ENCODE data around the gene REV1. TPM values are rescaled to one million over a fixed set of nuclear protein-coding genes. Genes with fewer than 3 reads are reported as not detected.

The REV1 gene
- total and polyA plus RNA-seq, 2 of the 4 experiments (the other 2 are of a cell fraction): 13.4 to 30.1 TPM

DNA sequence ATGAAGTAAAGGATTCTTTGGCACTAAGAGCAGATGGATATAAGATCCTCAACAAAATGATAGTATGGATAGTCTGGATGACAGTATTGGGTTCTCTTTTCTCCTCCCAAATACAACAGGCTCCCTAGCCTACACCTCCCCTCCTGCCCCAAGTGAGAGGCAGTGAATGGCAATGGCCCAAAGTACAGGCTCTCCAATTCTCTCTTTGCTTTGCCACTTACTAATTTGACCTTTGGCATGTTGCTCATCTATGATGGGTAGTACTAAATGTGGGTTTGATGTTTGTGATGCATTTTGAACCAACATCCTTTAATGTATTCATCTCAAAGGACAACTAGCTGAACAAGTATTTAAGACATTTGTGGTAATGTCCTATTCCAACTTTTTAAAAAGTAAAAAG, 86.7 kb downstream of the REV1 start:
- H3K14ac ChIP-seq (replicated peaks; ENCODE audit: low read depth, low read length): no peak overlapping the region
- H2BK20ac ChIP-seq (ENCODE audit: low read depth, low read length): no peak overlapping the region
- no peak overlapping the region for H2BK15ac ChIP-seq (ENCODE audit: low read depth, low read length)
- H4K20me1 ChIP-seq (ENCODE audit: insufficient read depth, low read length): peaks cover 4% of the 10 kb centered on the region; the same call in 1 of the 2 replicates
- peaks cover 4% of the 10 kb centered on the region for H3K9me1 ChIP-seq (ENCODE audit: insufficient read depth, low read length)
- intact Hi-C loops (cut with micrococcal nuclease): no loop called here
- H4K8ac ChIP-seq (ENCODE audit: low read depth in 2 of 2, low read length in 2 of 2): no peak overlapping the region
- H3K56ac ChIP-seq (ENCODE audit: extremely low read depth, insufficient read depth, low read length): no peak overlapping the region
- no peak overlapping the region for H3K27ac ChIP-seq (ENCODE audit: insufficient read depth, low read length)
- no TSS peak for BruUV-seq (replicated peaks)
- CTCF ChIA-PET: interaction anchor here (0.6 kb wide), 1 partner anchor 38 kb away, joined by 4 read pairs; no protein-coding TSS in a partner anchor
- H4K5ac ChIP-seq (ENCODE audit: low read depth, low read length): no peak overlapping the region
- H2BK5ac ChIP-seq (ENCODE audit: low read depth, low read length, poor library complexity, severe bottlenecking): no peak overlapping the region
- no peak overlapping the region for H2AK9ac ChIP-seq (replicated peaks; ENCODE audit: low read depth, low read length, poor library complexity)
- H3K23ac ChIP-seq (ENCODE audit: low read depth, low read length): no peak overlapping the region
- H4K91ac ChIP-seq (ENCODE audit: insufficient read depth, low read depth, low read length): no peak overlapping the region
- peaks cover 2% of the 10 kb centered on the region; the same call in 1 of the 2 replicates for H3K4me1 ChIP-seq (ENCODE audit: control insufficient read depth, insufficient read depth, low read length)
- POLR2A ChIA-PET (ENCODE audit: unreplicated experiment): no interaction called here
- DNase-seq (peak; percentile 41), ATAC-seq (ENCODE audit: low read depth) (no peak)
- H3K36me3 ChIP-seq (ENCODE audit: control insufficient read depth, insufficient read depth, low read length): peaks cover 51% of the 10 kb centered on the region
- no peak overlapping the region for H2AFZ ChIP-seq (replicated peaks; ENCODE audit: low read length, poor library complexity)
- no peak overlapping the region for H3K18ac ChIP-seq (ENCODE audit: low read depth, low read length)
- H3K4me3 ChIP-seq (ENCODE audit: insufficient read depth, low read depth, low read length): no peak overlapping the region
- H3K4me2 ChIP-seq (ENCODE audit: low read depth, low read length): no peak overlapping the region
- dilution Hi-C loops (cut with HindIII; ENCODE audit: low sequenced_read_pairs, unreplicated experiment): no loop called here
- in situ Hi-C loops (cut with MboI; ENCODE audit: low sequenced_read_pairs): no loop called here
- TF ChIP-seq, protein P1, sequence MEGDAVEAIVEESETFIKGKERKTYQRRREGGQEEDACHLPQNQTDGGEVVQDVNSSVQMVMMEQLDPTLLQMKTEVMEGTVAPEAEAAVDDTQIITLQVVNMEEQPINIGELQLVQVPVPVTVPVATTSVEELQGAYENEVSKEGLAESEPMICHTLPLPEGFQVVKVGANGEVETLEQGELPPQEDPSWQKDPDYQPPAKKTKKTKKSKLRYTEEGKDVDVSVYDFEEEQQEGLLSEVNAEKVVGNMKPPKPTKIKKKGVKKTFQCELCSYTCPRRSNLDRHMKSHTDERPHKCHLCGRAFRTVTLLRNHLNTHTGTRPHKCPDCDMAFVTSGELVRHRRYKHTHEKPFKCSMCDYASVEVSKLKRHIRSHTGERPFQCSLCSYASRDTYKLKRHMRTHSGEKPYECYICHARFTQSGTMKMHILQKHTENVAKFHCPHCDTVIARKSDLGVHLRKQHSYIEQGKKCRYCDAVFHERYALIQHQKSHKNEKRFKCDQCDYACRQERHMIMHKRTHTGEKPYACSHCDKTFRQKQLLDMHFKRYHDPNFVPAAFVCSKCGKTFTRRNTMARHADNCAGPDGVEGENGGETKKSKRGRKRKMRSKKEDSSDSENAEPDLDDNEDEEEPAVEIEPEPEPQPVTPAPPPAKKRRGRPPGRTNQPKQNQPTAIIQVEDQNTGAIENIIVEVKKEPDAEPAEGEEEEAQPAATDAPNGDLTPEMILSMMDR (conservative IDR thresholded peaks at IDR 0.05; ENCODE audit: low read depth, low read length): no peak
- TF ChIP-seq MXI1 (IDR thresholded peaks at IDR 0.05; ENCODE audit: borderline replicate concordance, low read depth, low read length): no peak
- TF ChIP-seq RCOR1 (IDR thresholded peaks at IDR 0.05; ENCODE audit: insufficient replicate concordance, low read length): no peak
- H2BK120ac ChIP-seq (ENCODE audit: low read depth, low read length): no peak overlapping the region
- H3K79me1 ChIP-seq (ENCODE audit: low read depth in 1 of 2, low read length in 2 of 2): peaks cover 0 to 13% of the 10 kb centered on the region in 2 experiments; a peak in 2 of 4 replicates
- no peak overlapping the region for H3K4ac ChIP-seq (ENCODE audit: low read depth, low read length)
- no peak overlapping the region for H3K9ac ChIP-seq (ENCODE audit: low read depth, low read length)
- H3K27me3 ChIP-seq (ENCODE audit: control insufficient read depth, insufficient read depth, low read length): no peaks in the 10 kb centered on the region
- no peak overlapping the region for H2AK5ac ChIP-seq (ENCODE audit: low read depth, low read length)
- H3K9me3 ChIP-seq (ENCODE audit: control insufficient read depth, insufficient read depth, low read length): no peaks in the 10 kb centered on the region
